ACC112 (cell line): Measurements from ENCODE around the gene HK2.

ENCODE experiments used
- H2AFZ ChIP-seq: fragments of 200-600 bp; sonication (generic); one replicate; pipeline ENCODE4 v1.6.0; 2017; ENCODE audit warnings: antibody characterized with exemption, low read length; ENCODE audit not compliant: unreplicated experiment
- H3K27ac ChIP-seq: fragments of 200-600 bp; sonication (generic); 2 replicates; pipeline ENCODE4 v1.5.1; 2014; ENCODE audit warnings: low read depth, mild to moderate bottlenecking, antibody characterized with exemption, low read length, moderate library complexity
- H3K27me3 ChIP-seq: fragments of 200-600 bp; sonication (generic); 2 replicates; pipeline ENCODE4 v1.6.1; 2014; ENCODE audit warnings: mild to moderate bottlenecking, antibody characterized with exemption, low read length, moderate library complexity, mixed read lengths; ENCODE audit not compliant: insufficient read depth
- H3K36me3 ChIP-seq: fragments of 200-600 bp; sonication (generic); 2 replicates; pipeline ENCODE4 v1.6.1; 2016; ENCODE audit warnings: mild to moderate bottlenecking, antibody characterized with exemption, low read length, moderate library complexity, mixed read lengths; ENCODE audit not compliant: insufficient read depth
- H3K4me1 ChIP-seq: fragments of 200-600 bp; sonication (generic); one replicate; pipeline ENCODE4 v1.6.1; 2016; ENCODE audit warnings: low read length, mixed read lengths; ENCODE audit not compliant: insufficient read depth, unreplicated experiment, control insufficient read depth
- H3K4me3 ChIP-seq: fragments of 200-600 bp; sonication (generic); 2 replicates; pipeline ENCODE4 v1.5.1; 2014; ENCODE audit warnings: mild to moderate bottlenecking, low read depth, low read length
- H3K79me2 ChIP-seq: fragments of 200-600 bp; sonication (generic); one replicate; pipeline ENCODE4 v1.6.0; 2016; ENCODE audit warnings: low read length; ENCODE audit not compliant: control insufficient read depth, unreplicated experiment, insufficient read depth

Gene HK2

GRCh38 chr2:74835831-74836674 is 2.1 kb downstream of the HK2 start:
- Histone ChIP-seq H3K79me2 (peaks cover 60% of the 10 kb centered on the region), H2AFZ (peak overlapping the region; percentile 14), H3K36me3 (no peaks in the 10 kb centered on the region), H3K4me3 (peak overlapping the region; percentile 94), H3K27ac (peak overlapping the region; percentile 47), H3K27me3 (no peaks in the 10 kb centered on the region), H3K4me1 (peaks cover 34% of the 10 kb centered on the region)

GRCh38 chr2:74836675-74837401 is 2.9 kb downstream of the HK2 start:
- no peak overlapping the region for H2AFZ ChIP-seq
- peak overlapping the region; percentile 94 for H3K4me3 ChIP-seq
- H3K27ac ChIP-seq = no peak overlapping the region
- H3K36me3 ChIP-seq = no peaks in the 10 kb centered on the region
- no peaks in the 10 kb centered on the region for H3K27me3 ChIP-seq
- H3K4me1 ChIP-seq = peaks cover 31% of the 10 kb centered on the region
- peaks cover 68% of the 10 kb centered on the region for H3K79me2 ChIP-seq

GRCh38 chr2:74841641-74842040 is 7.7 kb downstream of the HK2 start:
- H3K4me1 ChIP-seq = peaks cover 58% of the 10 kb centered on the region
- no peak overlapping the region for H2AFZ ChIP-seq
- no peak overlapping the region for H3K4me3 ChIP-seq
- no peaks in the 10 kb centered on the region for H3K27me3 ChIP-seq
- no peaks in the 10 kb centered on the region for H3K36me3 ChIP-seq
- peak overlapping the region; percentile 94; the same call in 1 of the 2 replicates for H3K27ac ChIP-seq
- H3K79me2 ChIP-seq = peaks cover 73% of the 10 kb centered on the region

GRCh38 chr2:74843433-74843832 is 9.5 kb downstream of the HK2 start:
- no peaks in the 10 kb centered on the region for H3K27me3 ChIP-seq
- peak overlapping the region; percentile 94 for H3K27ac ChIP-seq
- peak overlapping the region; percentile 48 for H3K4me3 ChIP-seq
- H2AFZ ChIP-seq = no peak overlapping the region
- H3K36me3 ChIP-seq = no peaks in the 10 kb centered on the region
- H3K79me2 ChIP-seq = peaks cover 72% of the 10 kb centered on the region
- H3K4me1 ChIP-seq = peaks cover 66% of the 10 kb centered on the region

- peaks cover 68% of the 10 kb centered on the region for H3K4me1 ChIP-seq
- no peaks in the 10 kb centered on the region for H3K27me3 ChIP-seq
- peak overlapping the region; percentile 94 for H3K27ac ChIP-seq
- H2AFZ ChIP-seq = no peak overlapping the region
- H3K36me3 ChIP-seq = no peaks in the 10 kb centered on the region
- H3K4me3 ChIP-seq = peak overlapping the region; percentile 48
- H3K79me2 ChIP-seq = peaks cover 72% of the 10 kb centered on the region
Measured at GRCh38 chr2:74843899-74844298, 10.0 kb downstream of the HK2 start.

GRCh38 chr2:74844752-74845151 is 10.8 kb downstream of the HK2 start:
- H2AFZ ChIP-seq = no peak overlapping the region
- no peaks in the 10 kb centered on the region for H3K36me3 ChIP-seq
- H3K27ac ChIP-seq = peak overlapping the region; percentile 94
- H3K4me3 ChIP-seq = peak overlapping the region; percentile 7; the same call in 1 of the 2 replicates
- H3K79me2 ChIP-seq = peaks cover 75% of the 10 kb centered on the region
- no peaks in the 10 kb centered on the region for H3K27me3 ChIP-seq
- H3K4me1 ChIP-seq = peaks cover 76% of the 10 kb centered on the region

- H3K27me3 ChIP-seq = no peaks in the 10 kb centered on the region
- H3K36me3 ChIP-seq = no peaks in the 10 kb centered on the region
- no peak overlapping the region for H2AFZ ChIP-seq
- peak overlapping the region; percentile 94 for H3K27ac ChIP-seq
- peaks cover 77% of the 10 kb centered on the region for H3K79me2 ChIP-seq
- peaks cover 79% of the 10 kb centered on the region for H3K4me1 ChIP-seq
- peak overlapping the region; percentile 47 for H3K4me3 ChIP-seq
Measured at GRCh38 chr2:74845217-74845751, 11.4 kb downstream of the HK2 start.

GRCh38 chr2:74845991-74846390 is 12.1 kb downstream of the HK2 start:
- H3K27me3 ChIP-seq = no peaks in the 10 kb centered on the region
- no peaks in the 10 kb centered on the region for H3K36me3 ChIP-seq
- peaks cover 83% of the 10 kb centered on the region for H3K4me1 ChIP-seq
- H3K79me2 ChIP-seq = peaks cover 79% of the 10 kb centered on the region
- no peak overlapping the region for H2AFZ ChIP-seq
- H3K4me3 ChIP-seq = peak overlapping the region; percentile 47
- H3K27ac ChIP-seq = peak overlapping the region; percentile 94

- H3K27ac ChIP-seq = peak overlapping the region; percentile 94
- H3K4me3 ChIP-seq = no peak overlapping the region
- no peaks in the 10 kb centered on the region for H3K36me3 ChIP-seq
- H2AFZ ChIP-seq = no peak overlapping the region
- peaks cover 79% of the 10 kb centered on the region for H3K79me2 ChIP-seq
- H3K4me1 ChIP-seq = peaks cover 84% of the 10 kb centered on the region
- no peaks in the 10 kb centered on the region for H3K27me3 ChIP-seq
Measured at GRCh38 chr2:74846481-74846880, 12.6 kb downstream of the HK2 start.

GRCh38 chr2:74847070-74847858 is 13.3 kb downstream of the HK2 start:
- H3K27me3 ChIP-seq = no peaks in the 10 kb centered on the region
- peaks cover 78% of the 10 kb centered on the region for H3K4me1 ChIP-seq
- H3K4me3 ChIP-seq = no peak overlapping the region
- H3K36me3 ChIP-seq = no peaks in the 10 kb centered on the region
- H2AFZ ChIP-seq = no peak overlapping the region
- H3K79me2 ChIP-seq = peaks cover 79% of the 10 kb centered on the region
- peak overlapping the region; percentile 94; the same call in 1 of the 2 replicates for H3K27ac ChIP-seq
